Tibial artery (tissue), 4 donors: ENCODE measurements around the gene CA10.

Experiments
- DNase-seq, 2 donors: peaks; one replicate each; pipeline ENCODE4 v3.0.0-alpha.2; 2019
- H3K27ac ChIP-seq, 2 donors: fragments of 200-600 bp; sonication (generic) in 1 of 2; 1 replicate in 1 of 2; 2 replicates in 1 of 2; pipeline ENCODE4 v1.5.1; 2018 to 2019; ENCODE audit warnings: mild to moderate bottlenecking in 1 of 2
- H3K27me3 ChIP-seq, 2 donors: fragments of 200-600 bp; sonication (generic) in 1 of 2; one replicate each; pipeline versions ENCODE4 v1.5.1 to v1.6.0; 2016 to 2019
- H3K36me3 ChIP-seq, 3 donors: fragments of 200-600 bp; sonication (generic) in 2 of 3; one replicate each; pipeline ENCODE4 v1.5.1; 2016 to 2019; ENCODE audit warnings: mild to moderate bottlenecking in 2 of 3
- H3K4me1 ChIP-seq, 4 donors: fragments of 200-600 bp; sonication (generic) in 2 of 4; 1 replicate in 3 of 4; 2 replicates in 1 of 4; pipeline ENCODE4 v1.5.1; 2016 to 2019
- H3K4me3 ChIP-seq, 2 donors: fragments of 200-600 bp; sonication (generic) in 1 of 2; 1 replicate in 1 of 2; 2 replicates in 1 of 2; pipeline ENCODE4 v1.5.1; 2018 to 2019; ENCODE audit warnings: mild to moderate bottlenecking in 2 of 2
- H3K9me3 ChIP-seq, 3 donors: fragments of 200-600 bp; sonication (generic) in 1 of 3; one replicate each; pipeline ENCODE4 v1.5.1; 2016 to 2019
- intact Hi-C: fragments of 100-400 bp; cut with DNase I; formaldehyde crosslinking; loops from one replicate; pipeline ENCODE4 v1.15.0; 2023; ENCODE audit warnings: low total_unique reads
- TF ChIP-seq, protein P1 (sequence below), 2 experiments: fragments of 200-600 bp in 1 of 2; fragments of 450-650 bp in 1 of 2; IDR thresholded peaks; one replicate each; pipeline ENCODE4 v1.5.1; 2017 to 2019; ENCODE audit warnings: antibody characterized with exemption in 2 of 2, mild to moderate bottlenecking in 1 of 2, moderate library complexity in 1 of 2

Gene CA10

DNA sequence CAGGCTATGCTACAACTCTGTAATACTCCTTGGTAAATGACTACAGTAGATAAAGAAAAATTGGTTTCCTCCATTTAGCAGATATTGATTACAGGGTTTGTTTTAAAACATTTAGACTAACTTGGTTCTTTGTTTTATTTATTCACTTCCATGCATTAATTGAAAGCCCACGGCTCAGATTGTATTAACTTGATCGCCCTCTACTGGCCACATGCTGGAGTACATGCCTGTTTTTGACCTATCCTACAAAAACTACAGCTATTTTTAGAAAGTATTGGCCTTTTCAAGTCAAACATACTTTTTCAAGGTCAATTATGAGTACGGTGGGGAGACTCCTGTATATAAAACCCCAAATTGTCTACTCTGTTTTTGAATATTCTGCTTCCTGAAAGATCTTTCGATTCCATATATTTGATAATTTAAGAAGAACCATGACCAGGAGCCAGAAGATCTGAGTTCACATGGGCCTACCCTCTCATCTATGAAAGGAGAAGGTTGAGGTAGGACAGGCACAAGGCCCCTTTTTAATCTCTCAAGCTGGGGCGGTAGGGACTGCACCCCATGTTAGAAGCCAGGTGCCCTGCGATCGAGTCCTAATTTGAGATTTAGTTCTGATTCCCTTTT is 51.8 kb downstream of the CA10 start:
- Histone ChIP-seq H3K4me1 (no peaks in the 10 kb centered on the region), H3K27me3 (no peaks in the 10 kb centered on the region), H3K36me3 (no peaks in the 10 kb centered on the region), H3K4me3 (no peak overlapping the region), H3K9me3 (no peaks in the 10 kb centered on the region), H3K27ac (no peak overlapping the region)
- intact Hi-C loops: no loop called here
- TF ChIP-seq, protein P1, sequence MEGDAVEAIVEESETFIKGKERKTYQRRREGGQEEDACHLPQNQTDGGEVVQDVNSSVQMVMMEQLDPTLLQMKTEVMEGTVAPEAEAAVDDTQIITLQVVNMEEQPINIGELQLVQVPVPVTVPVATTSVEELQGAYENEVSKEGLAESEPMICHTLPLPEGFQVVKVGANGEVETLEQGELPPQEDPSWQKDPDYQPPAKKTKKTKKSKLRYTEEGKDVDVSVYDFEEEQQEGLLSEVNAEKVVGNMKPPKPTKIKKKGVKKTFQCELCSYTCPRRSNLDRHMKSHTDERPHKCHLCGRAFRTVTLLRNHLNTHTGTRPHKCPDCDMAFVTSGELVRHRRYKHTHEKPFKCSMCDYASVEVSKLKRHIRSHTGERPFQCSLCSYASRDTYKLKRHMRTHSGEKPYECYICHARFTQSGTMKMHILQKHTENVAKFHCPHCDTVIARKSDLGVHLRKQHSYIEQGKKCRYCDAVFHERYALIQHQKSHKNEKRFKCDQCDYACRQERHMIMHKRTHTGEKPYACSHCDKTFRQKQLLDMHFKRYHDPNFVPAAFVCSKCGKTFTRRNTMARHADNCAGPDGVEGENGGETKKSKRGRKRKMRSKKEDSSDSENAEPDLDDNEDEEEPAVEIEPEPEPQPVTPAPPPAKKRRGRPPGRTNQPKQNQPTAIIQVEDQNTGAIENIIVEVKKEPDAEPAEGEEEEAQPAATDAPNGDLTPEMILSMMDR (IDR thresholded peaks at IDR 0.05): peak; percentile 27 to 40
- DNase-seq: peak in 1 of 2 donors; percentile 23

DNA sequence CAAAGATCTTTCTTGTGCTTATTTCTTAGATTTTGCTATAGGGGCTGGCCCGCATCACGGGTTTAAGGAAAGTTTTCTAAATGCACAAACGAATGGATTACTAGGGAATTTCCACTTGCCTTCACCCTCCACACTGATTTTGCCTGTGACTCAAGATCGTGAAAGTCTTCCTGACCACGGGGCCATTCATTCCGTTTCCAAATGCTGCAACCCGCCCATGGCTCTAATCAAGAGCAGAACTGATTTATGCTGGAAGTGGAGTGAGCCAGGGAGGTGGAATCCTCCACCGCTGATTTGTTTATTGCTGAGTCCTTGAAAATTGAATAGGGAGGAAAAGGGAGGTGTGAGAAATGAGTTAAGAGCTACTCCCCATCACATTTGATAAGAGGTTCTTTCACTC is 52.4 kb downstream of the CA10 start:
- H3K9me3 ChIP-seq: no peaks in the 10 kb centered on the region
- TF ChIP-seq, protein P1 (IDR thresholded peaks at IDR 0.05): no peak
- intact Hi-C loops: no loop called here

DNA sequence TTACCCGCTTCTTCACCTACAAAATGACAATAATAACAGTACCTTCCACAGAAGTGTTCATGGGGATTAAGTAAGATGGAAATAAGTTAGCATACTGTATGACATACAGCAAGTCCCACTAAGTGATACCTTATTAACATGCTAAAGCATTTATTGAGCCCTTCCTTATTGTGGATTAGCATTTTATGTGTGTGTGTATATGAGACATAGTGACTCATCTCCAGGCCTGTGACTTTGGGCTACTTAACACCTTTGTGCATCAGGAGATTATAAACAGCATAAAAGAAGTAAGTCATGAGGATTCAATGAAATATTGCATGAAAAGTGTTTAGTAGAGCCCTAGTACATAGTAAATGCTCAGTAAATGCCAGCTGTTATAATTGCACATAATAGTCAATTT is 52.9 kb downstream of the CA10 start:
- H3K36me3 ChIP-seq: no peaks in the 10 kb centered on the region
- H3K9me3 ChIP-seq: no peaks in the 10 kb centered on the region
- H3K4me1 ChIP-seq: no peaks in the 10 kb centered on the region
- H3K4me3 ChIP-seq: no peak overlapping the region
- no peaks in the 10 kb centered on the region for H3K27me3 ChIP-seq
- TF ChIP-seq, protein P1 (IDR thresholded peaks at IDR 0.05): no peak
- no peak overlapping the region for H3K27ac ChIP-seq
- no peak for DNase-seq
- intact Hi-C loops: no loop called here

More for the DNA sequence above, 52.4 kb downstream of the CA10 start:
- no peaks in the 10 kb centered on the region for H3K27me3 ChIP-seq
- DNase-seq: no peak
- no peak overlapping the region for H3K27ac ChIP-seq
- H3K4me3 ChIP-seq: no peak overlapping the region
- no peaks in the 10 kb centered on the region for H3K36me3 ChIP-seq
- H3K4me1 ChIP-seq: no peaks in the 10 kb centered on the region

DNA sequence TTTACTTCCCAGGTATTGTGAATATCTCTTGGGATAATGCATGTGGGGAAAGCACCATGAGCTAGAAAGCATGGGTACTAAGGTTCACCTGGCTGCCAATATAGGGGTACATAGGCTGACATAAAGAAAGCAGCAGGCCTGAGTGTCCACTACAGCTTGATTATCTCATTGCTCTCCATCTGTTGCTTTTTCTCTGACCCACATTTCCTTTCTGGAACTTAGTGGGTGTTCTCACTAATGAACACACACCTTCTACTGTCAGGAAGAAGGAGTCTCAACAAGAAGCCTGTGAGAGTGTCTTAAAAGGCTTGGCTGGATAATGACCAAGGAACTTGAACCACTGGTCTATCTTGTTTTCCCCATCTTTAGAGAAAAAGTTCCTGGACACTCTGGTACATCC is 62.5 kb downstream of the CA10 start:
- intact Hi-C loops: no loop called here
- H3K9me3 ChIP-seq: no peaks in the 10 kb centered on the region
- no peak overlapping the region for H3K4me3 ChIP-seq
- H3K36me3 ChIP-seq: no peaks in the 10 kb centered on the region
- no peaks in the 10 kb centered on the region for H3K4me1 ChIP-seq
- H3K27ac ChIP-seq: no peak overlapping the region
- no peaks in the 10 kb centered on the region for H3K27me3 ChIP-seq
- TF ChIP-seq, protein P1 (IDR thresholded peaks at IDR 0.05): no peak
- DNase-seq: no peak

DNA sequence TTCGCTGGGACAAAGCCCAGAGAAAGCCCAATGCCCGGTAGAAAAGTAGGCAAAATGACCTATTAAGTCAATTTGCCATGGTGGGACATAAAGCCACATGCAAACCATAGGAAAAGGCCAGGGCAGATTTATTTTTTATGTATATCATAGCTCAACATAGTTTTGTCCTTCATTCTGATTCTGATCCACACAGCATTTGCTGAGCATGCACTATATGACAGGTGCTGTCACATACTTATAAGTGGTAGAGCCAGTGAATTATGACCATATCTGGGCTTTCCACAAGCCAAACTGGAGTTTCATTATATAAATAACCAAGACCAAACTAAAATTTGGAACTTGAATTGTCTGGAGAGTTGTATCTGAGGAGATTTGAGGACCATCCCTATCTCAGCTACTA is 74.3 kb downstream of the CA10 start:
- Histone ChIP-seq H3K9me3 (no peaks in the 10 kb centered on the region), H3K4me1 (no peaks in the 10 kb centered on the region), H3K36me3 (no peaks in the 10 kb centered on the region), H3K4me3 (no peak overlapping the region), H3K27me3 (no peaks in the 10 kb centered on the region), H3K27ac (no peak overlapping the region)
- no peak for DNase-seq
- intact Hi-C loops: no loop called here
- TF ChIP-seq, protein P1 (IDR thresholded peaks at IDR 0.05): no peak

DNA sequence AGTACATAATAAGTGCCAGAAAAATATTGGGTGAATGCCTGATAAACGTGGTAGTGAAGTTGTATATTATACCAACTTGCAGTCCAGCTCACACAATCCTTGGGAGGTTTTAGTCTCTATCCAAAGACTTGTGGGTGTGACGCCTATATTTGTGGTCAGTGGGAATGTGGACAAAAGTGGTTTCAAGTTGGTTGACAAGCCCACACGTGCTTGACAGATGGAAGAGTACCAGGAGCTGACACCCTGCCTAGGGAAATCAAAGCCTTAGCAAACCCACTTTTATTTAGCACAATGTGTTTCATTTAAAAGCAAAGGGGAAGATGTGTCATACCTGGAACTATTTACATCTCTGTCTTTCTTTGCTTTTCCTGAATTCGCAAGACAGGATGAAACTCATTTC is 79.0 kb downstream of the CA10 start:
- H3K4me1 ChIP-seq: no peaks in the 10 kb centered on the region
- intact Hi-C loops: no loop called here

More for the DNA sequence above, 79.0 kb downstream of the CA10 start:
- Histone ChIP-seq H3K27me3 (no peaks in the 10 kb centered on the region), H3K27ac (no peak overlapping the region), H3K9me3 (no peaks in the 10 kb centered on the region), H3K36me3 (no peaks in the 10 kb centered on the region), H3K4me3 (no peak overlapping the region)
- TF ChIP-seq, protein P1 (IDR thresholded peaks at IDR 0.05): no peak
- no peak for DNase-seq
